NCI-H460 (cell line): ENCODE measurements around the gene IER5L. TPM values are rescaled to one million over a fixed set of nuclear protein-coding genes. Genes with fewer than 3 reads are reported as not detected.

Experiments used
- DNase-seq: peaks from one replicate; pipeline ENCODE4 v3.0.0-alpha.2; 2016; ENCODE audit warnings: low read depth; ENCODE audit errors: extremely low read depth
- total RNA-seq: library from RNA; depleted of rRNA; stranded (reverse); fragments of >200 nt; shearing (Covaris generic); gene quantifications from 2 replicates; pipeline ENCODE4 v1.2.3, GENCODE V29; 2014

The IER5L gene
- total RNA-seq, 1 experiment from 2014 or later, result 31.1 TPM

DNA sequence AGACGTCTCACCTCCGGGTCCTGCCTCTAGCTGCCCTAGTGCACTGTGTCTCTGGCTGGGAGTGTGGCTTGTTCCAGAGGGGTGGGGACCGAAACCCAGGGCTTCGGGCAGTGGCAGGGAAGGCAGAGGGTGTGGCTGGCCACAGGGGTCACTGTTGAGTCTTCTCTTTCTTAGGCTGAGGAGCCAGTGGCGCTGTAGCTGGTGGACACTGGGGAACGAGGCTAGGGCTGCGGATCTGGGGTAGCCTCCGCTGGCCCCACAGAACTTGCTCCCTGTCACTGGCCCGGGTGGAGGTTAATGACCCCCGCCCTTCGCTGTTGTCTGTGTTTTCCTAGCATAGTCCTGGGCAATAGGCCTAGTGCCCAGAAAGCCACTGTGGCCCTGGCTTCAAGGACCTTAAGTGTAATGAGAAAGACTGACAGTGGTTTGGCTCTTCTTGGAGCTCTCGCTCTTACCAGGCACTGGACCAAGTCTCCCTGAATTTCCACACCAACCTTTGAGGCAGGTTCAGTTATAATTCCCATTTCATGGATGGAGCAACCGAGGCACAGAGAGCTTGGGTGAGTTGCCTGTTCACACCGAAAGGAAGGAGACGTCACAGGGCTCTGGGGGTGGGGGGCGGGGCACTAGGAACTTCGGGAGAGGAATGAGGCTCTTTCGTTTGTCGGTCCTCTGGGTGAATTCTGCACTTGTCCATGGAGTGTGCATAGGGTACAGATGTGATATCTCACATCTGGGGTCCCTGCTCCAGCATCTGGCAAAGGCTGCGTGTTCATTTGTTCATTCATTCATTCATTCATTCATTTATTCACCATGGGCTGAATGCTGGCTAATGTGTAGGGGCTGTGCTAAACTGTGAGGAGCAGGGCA, 4.8 kb upstream of the IER5L start:
- DNase-seq, result no peak

DNA sequence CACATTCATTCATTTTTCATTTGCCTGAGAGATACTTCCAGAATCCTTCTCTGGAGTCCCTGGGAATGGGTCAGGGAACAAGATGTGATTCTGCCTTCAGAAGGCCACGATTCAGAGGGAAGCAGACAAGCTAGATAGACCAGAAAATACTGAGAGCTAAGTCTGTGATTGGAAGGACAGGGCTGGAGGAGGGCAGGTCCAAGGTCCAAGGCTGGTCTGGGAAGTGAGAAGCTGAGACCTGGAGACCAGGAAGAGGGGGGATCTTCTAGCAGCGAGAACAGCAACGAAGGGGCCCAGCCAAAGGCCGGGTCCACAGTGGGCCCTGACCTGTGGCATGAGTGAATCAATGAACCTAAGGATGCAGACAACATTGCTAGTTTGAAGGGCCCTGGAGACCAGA, 4.1 kb upstream of the IER5L start:
- no peak for DNase-seq

- DNase-seq, result no peak
Measured at GRCh38 chr9:129181246-129181645, 3.2 kb upstream of the IER5L start.

DNA sequence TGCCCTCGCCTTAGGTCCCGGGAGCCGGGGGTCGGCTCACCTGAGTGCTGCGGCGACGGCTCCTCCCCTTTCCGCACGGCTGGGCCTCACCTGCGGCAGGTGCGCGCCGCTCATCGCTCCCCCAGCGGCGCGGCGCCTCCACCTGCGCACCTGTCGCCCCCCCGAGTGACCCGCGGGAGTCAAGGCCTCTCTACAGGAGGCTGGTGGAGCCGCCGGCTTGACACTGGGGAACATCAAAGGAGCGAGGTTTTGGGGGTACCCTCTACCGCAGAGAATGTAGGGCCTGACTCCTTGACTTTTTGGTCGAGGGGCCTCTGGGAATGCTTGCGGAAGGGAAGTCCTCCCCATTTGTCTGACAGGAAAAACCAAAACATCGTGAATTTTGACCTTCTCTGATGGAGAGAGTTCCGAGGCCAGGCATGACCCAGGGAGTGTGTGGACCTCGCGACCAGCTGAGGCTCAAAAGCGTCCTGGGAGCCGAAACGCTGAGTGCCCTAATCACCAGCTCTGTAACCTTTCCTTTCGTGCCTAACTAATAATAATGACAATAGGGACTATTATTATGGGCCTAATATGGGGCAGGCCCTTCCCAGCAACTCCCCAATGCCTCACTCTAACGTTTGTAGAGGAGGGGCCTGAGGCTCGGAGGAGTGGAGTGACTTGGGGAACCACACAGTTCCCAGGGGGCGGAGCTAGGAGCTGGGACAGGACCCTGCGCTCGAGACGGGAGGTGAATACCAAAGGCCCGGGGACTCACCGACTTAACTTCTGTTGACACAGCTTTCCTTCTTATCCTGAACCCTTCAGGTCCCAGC, 714 bp upstream of the IER5L start:
- no peak for DNase-seq

DNA sequence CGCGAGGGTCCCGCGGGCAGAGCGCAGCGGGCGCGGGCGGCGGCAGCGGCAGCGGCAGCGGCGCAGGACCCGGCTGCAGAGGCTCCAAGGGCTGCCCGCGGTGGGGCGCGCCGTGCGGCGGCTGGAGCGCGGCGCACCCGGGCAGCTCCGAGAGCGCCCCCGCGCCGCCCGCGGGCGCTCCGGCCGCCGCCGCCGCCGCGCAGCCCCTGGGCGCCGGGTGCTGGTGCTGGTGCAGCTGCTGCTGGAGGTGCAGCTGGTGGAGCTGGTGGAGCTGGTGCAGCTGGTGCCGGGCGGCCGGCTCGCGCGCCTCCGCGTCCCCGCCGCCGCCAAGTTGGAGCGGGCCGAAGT, 644 bp downstream of the IER5L start:
- DNase-seq, result no peak

- no peak for DNase-seq
Measured at GRCh38 chr9:129176701-129177442, 1.2 kb downstream of the IER5L start.

- DNase-seq, result peak; percentile 87
Measured at GRCh38 chr9:129175825-129176633, 2.0 kb downstream of the IER5L start.

DNA sequence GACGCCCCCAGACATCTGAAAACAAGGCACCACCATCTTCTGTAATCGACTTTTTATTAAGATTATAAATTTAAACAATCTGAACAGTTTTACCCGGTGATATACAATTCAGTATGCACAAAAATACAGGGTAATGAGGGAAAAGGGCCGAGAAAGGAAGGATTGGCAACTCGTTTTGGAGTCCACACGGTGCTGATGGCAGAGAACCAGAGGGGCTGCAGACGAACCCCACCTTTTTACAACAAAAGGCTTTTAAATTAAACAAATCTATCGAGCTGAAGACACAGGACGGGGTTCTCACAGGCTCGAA, 2.6 kb downstream of the IER5L start:
- no peak for DNase-seq

DNA sequence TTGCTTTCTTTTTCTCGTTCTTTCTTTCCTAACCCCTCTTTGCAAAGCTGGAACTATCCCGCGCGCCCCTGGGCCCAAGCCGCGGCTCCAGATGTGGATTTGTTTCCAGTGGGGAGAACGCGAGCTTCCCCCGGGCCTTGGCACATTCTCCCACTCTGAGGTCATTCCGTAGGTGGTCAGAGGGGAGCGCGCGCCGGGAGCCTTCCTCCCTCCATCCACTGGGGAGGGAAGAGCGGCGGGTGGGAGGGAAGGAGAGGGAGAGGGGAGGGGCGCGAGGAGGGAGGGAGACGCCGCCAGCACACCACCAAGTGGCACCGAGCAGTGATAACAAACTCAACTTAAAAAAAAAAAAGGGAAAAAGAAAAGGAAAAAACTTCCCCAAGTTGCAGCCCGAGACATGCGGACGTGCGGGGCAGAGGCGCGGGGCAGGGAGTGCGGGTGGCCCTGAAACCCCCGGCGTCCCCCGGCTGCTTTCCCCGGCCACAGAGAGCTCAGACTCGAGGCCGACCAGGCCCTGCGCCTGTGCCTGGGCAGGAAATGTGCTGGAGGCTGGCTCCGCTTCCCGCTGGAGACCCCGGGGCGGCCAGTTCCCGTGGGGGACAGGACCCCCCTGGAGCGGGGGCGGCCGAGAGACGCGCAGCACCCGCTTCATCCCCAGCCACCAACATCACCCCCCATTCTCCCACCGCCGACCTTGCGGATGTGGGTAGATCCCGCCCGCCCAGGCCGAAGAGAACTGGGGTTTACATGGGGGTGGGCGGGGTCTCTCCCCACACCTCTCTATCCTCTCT, 3.1 kb downstream of the IER5L start:
- peak; percentile 76 for DNase-seq

- DNase-seq, result peak; percentile 88
Measured at GRCh38 chr9:129174102-129174723, 3.8 kb downstream of the IER5L start.

DNA sequence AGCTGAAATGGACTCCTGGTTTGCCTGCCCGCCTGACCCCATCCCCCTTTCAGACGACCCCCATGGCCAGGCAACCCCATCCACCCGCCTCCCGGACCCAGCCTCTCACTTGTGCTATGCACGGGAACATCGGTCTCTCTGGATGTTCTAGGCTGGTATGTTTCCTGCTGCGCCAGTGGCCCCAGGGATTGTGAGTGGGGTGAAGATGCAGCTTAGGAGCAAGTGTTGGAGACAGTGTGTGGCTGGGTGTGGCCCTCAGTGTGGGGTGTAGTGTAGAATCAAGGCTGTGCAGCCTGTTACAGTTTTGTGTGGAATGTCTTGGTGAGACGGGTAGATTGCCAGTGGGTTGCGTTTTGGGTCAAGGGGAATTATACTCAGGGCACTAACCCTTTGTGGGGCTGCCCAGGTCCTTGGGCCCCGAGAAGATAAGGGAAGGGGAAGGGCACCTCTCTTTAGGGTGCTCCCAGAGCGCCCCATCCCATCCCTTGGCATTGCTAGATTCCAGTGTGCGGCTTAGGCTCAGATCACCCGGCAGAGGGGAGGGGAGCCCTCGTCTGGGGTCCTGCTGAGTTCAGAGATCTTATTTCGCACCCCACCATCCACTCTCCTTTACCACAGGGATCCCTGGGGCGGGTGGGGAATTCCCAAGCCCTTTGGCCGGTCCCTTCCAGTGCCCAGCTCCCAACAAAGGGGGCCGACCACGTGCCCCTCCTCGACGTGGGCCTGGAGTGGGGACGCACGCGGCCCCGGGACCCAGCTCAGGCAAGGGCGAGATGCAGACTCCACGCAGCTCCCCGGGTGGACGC, 4.6 kb downstream of the IER5L start:
- DNase-seq, result no peak

DNA sequence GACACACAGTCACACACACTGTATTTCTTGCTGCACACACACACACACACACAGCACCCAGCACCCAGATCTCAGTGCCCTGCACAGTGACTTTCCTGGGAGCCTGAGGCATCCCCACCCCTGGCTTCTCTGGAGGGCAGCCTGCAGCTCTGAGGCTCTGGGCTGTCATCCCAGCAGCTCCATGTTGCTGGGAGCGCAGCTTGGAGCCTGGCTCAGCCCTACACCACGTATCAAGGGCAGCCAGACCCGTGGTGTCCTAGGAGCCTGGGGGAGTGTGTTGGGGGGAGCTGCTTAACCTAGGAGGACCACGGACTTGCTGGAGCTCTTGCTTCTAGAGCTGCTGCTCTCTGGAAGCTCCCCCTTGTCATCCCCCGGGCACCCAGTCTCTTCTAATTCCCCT, 5.2 kb downstream of the IER5L start:
- no peak for DNase-seq

DNA sequence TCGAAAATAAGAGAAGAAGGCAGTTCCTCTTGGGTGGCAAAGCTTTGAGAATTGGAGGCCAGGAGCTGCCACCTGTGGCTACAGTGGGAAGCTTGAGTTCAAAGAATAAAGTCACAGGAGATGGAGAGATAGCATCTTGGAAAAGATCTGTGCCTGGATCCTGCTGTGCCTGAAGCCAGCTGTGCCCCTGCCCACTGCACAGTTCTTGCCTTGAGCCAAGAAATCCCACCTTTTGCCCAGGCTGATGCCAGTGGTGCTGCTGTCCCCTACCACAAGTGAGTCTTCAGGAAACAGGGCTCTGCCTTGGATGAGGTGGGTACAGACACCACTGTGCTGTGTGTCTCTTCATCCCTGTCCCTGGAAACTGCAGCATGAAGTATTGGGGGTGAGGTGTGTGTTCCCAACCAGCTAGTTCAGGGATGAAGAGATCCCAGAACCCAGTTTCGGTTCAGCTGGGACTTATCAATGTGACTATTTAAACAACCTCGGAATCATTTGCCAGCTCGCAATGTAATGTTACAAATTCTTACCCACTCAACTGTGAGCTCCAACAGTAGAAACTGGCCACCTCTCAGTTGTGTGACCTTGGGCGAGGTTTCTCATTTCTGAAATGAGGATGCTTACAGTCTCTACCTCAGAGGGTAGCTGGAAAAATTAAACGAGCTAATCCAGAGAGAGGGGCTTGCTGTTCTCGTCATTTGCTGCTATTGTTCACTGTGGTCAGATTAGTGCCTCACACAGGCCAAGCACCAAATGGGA, 5.9 kb downstream of the IER5L start:
- DNase-seq, result no peak

DNA sequence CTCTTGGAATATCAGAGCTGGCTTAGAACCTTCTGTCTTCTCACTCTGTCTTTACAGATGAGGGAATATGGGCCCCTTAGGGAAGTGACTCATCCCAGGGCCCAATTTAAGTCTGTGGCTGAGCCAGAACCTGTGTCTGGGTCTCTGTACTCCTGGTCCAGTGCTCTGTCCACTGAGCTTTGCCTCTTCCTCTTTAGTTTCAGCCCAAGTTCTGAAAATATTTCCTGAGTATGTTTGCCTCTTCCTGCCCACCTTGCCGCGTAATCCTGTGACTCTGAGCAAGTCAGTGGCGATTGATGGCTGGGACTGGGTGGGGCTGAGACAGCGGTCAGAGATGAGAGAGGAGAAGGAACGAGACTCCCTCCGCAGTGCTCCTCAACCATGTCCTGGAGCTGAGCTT, 7.8 kb downstream of the IER5L start:
- DNase-seq, result no peak

GRCh38 chr9:129166623-129167557, 11.2 kb downstream of the IER5L start:
- peak; percentile 79 for DNase-seq

GRCh38 chr9:129165198-129165597, 12.9 kb downstream of the IER5L start:
- DNase-seq, result no peak
